ENCODE results near the gene TMEM219.

TMEM219 gene

DNA sequence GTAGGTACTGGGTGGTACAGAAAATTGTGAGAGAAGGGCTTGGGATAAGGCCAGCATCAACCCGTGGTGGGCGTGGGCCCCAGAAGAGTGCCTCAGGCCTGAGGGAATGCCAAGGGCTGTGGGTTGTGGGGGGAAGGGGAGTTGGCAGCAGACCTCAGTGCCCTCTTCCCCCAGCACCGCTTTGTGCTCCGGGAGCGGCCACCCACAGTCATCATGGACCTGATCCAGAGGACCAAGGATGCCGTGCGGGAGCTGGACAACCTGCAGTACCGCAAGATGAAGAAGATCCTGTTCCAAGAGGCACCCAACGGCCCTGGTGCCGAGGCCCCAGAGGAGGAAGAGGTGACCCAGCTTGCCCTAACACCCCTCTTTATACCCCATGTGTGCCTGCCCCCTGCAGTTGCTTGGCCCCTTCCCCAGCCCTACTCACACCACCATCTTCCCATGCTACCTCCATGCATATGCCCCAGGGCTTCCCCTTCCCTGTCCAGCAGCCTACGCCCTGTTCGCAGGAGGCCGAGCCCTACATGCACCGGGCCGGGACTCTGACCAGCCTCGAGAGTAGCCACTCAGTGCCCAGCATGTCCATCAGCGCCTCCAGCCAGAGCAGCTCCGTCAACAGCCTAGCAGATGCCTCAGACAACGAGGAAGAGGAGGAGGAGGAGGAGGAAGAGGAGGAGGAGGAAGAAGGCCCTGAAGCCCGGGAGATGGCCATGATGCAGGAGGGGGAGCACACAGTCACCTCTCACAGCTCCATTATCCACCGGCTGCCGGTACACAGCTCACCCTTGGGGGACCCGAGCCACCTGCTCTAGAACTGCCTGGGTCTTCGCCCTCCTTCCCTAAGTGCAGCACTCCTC is 20.9 kb downstream of the TMEM219 start:
- no peak for DNase-seq (ENCODE audit: low spot score)

DNA sequence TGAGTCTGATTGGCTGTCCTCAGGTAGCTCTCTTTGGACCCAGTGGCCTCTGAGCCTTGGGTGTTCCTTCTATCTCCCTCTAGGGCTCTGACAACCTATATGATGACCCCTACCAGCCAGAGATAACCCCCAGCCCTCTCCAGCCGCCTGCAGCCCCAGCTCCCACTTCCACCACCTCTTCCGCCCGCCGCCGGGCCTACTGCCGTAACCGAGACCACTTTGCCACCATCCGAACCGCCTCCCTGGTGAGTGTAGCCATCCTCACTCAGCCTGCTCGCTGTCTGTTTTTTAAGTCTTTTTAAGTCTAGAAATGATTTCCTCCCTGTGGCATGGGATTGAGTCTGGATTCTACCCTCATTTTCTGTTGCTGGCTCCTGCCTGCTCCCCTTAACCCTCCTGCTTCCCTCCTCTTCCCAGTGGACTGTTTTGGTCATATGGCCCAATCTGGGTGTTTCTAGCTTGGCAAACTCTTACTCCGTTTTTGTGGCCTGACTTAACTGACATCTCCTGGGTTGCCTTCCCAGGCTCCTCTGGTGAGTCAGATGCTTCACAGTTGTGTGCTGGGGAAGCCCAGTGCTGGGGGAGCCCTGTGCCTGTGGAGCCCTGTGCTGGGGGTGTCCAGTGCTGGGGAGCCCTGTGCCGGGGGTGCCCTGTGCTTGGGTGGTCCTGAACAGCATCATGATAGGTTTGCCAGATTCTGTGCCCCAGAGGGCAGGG is 21.7 kb downstream of the TMEM219 start:
- peak; percentile 44 for DNase-seq (ENCODE audit: low spot score)

DNA sequence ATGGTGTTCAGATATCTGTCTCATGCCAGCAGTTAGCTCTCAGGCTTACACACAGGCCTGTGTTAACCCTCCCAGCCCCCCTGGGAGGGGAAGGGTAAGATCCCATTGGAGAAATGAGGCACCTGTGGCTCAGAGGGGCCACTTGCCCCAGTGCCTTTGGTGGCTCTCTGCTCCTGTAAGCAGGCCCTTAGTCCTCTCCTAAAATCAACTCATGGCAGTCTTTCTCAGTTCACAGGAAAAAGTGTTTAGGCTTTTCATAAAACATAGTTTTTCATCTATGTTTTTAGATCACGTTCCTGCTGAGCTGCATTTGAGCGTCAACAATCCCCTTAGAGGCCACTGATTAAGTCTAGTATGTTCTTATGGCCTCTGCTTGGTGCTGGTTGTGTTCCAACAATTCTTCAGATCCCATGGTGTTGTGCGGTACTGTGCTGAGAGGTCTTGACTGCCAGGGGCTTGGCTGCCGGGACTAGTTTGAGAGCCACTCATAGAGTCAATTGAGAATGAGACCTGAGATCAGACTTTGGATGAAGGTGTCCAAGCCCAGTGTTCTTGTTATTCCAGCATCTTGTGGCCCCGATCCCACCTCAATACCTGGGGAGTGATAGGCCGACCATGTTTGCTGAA is 22.4 kb downstream of the TMEM219 start:
- DNase-seq (ENCODE audit: low spot score) = no peak

DNA sequence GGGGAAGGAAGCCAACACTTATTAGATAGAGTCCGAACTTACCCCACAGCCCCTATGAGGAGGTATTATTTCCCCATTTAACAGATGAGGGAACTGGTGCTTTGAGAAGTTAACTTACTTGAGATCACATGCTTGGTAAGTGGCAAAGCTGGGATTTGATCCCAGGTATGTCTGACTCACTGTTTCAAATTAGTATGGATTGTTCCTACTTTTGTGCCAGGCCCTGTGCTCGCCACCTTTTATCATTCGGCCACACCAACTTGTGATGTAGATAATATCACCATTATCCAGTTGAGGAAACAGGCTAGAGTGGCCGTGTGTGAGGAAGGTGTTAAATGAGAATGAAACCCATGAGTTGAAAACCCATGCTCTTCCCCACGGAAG is 22.9 kb downstream of the TMEM219 start:
- no peak for DNase-seq (ENCODE audit: low spot score)

DNA sequence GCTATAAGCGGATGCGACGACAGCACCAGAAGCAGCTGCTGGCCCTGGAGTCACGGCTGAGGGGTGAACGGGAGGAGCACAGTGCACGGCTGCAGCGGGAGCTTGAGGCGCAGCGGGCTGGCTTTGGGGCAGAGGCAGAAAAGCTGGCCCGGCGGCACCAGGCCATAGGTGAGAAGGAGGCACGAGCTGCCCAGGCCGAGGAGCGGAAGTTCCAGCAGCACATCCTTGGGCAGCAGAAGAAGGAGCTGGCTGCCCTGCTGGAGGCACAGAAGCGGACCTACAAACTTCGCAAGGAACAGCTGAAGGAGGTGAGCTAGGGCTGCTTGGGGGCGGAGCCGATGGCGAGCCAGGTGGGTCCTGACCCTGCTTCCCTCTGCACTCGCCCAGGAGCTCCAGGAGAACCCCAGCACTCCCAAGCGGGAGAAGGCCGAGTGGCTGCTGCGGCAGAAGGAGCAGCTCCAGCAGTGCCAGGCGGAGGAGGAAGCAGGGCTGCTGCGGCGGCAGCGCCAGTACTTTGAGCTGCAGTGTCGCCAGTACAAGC is 23.5 kb downstream of the TMEM219 start:
- DNase-seq (ENCODE audit: low spot score) = no peak

DNA sequence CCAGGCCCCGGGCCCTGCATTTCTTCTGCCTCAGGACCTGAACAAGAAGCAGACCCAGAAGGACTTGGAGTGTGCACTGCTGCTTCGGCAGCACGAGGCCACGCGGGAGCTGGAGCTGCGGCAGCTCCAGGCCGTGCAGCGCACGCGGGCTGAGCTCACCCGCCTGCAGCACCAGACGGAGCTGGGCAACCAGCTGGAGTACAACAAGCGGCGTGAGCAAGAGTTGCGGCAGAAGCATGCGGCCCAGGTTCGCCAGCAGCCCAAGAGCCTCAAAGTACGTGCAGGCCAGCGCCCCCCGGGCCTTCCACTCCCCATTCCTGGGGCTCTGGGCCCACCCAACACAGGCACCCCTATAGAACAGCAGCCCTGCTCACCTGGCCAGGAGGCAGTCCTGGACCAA is 24.4 kb downstream of the TMEM219 start:
- no peak for DNase-seq (ENCODE audit: low spot score)

DNA sequence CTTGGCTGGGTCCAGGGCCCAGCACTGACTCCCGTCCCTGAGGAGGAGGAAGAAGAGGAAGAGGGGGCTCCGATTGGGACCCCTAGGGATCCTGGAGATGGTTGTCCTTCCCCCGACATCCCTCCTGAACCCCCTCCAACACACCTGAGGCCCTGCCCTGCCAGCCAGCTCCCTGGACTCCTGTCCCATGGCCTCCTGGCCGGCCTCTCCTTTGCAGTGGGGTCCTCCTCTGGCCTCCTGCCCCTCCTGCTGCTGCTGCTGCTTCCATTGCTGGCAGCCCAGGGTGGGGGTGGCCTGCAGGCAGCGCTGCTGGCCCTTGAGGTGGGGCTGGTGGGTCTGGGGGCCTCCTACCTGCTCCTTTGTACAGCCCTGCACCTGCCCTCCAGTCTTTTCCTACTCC is 25.1 kb downstream of the TMEM219 start:
- DNase-seq (ENCODE audit: low spot score) = no peak

DNA sequence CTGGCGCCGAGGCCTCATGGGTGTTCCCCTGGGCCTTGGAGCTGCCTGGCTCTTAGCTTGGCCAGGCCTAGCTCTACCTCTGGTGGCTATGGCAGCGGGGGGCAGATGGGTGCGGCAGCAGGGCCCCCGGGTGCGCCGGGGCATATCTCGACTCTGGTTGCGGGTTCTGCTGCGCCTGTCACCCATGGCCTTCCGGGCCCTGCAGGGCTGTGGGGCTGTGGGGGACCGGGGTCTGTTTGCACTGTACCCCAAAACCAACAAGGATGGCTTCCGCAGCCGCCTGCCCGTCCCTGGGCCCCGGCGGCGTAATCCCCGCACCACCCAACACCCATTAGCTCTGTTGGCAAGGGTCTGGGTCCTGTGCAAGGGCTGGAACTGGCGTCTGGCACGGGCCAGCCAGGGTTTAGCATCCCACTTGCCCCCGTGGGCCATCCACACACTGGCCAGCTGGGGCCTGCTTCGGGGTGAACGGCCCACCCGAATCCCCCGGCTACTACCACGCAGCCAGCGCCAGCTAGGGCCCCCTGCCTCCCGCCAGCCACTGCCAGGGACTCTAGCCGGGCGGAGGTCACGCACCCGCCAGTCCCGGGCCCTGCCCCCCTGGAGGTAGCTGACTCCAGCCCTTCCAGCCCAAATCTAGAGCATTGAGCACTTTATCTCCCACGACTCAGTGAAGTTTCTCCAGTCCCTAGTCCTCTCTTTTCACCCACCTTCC is 25.6 kb downstream of the TMEM219 start:
- DNase-seq (ENCODE audit: low spot score) = no peak

DNA sequence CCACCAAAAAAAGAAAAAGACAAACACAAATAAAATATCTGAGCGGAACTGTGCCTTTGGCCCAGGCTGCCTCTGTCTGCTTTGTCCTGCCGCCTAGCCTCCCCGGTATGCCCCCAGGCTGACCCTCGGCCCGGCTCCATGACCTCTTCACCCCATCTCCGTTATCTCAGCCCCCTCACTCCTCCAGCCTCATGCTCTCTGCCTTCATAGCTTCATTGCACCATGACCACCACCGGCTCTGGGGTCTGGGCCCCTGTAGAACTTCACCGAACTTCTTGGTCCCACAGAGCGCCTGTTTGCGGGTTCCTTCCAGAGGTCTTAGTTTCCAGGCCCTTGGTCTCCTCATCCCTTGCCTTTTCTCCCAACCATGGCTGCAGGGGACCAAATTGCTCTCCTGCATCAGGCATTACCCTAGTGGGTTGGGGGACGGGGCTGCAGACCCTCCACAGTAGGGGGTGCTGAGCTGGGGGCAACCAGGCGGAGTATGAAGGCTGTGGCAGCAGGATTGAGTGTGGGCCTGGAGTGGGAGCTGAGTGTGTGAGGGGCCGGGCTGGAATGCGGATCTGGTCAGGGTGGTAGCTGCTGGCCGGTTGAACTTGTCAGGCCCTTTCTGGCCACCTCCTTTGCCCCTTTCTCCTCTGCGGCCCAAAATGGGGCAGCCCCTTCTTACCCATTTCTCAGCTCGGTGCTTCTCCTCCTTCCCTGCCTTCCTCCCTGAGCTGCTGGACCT is 26.6 kb downstream of the TMEM219 start:
- DNase-seq (ENCODE audit: low spot score) = no peak

DNA sequence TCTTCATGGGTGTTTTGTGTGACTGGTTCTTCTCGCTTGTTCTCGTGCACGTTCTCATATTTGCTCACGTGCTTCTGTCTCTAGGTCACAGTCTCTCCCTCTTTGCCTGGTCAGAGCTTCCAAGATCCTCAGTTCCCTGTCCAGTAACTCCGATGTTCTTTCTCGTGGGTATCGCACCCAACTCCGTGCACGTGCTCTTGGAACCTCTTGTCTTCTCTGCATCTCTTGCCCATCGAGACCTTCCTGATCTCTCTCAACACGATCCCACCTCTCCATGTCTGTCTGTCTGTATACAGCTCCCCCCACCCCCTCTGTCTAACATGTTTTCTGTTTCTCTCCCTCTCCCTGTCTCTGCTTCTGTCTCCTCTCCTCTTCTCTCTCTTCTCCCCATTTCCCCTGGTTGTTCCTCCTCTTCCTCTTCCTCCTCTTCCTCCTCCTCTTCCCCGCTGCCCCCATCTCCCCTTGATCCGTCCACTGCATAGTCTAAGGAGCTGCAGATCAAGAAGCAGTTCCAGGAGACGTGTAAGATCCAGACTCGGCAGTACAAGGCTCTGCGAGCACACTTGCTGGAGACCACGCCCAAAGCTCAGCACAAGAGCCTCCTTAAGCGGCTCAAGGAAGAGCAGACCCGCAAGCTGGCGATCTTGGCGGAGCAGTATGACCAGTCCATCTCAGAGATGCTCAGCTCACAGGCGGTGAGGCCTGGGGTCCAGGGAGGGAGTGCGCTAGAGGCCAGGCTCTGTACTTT is 27.4 kb downstream of the TMEM219 start:
- no peak for DNase-seq (ENCODE audit: low spot score)

DNA sequence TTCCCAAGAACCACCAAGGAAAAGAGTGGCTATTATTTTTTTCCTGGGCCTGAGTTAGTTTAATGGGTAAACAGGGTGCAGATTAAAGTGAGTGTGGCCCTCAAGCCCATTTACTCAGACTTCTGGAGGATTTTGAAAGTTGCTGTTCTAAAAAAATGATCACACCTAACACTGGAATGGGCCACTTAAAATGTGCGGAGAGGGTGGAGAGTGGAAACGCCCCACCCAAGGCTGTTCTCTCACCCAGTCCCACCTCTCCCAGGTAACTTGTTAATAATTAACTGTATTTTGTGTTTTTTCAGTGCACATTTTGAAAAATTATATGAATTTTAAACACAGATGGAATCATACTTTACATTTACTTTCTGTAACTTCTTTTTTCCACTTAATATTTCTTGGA is 28.2 kb downstream of the TMEM219 start:
- no peak for DNase-seq (ENCODE audit: low spot score)

DNA sequence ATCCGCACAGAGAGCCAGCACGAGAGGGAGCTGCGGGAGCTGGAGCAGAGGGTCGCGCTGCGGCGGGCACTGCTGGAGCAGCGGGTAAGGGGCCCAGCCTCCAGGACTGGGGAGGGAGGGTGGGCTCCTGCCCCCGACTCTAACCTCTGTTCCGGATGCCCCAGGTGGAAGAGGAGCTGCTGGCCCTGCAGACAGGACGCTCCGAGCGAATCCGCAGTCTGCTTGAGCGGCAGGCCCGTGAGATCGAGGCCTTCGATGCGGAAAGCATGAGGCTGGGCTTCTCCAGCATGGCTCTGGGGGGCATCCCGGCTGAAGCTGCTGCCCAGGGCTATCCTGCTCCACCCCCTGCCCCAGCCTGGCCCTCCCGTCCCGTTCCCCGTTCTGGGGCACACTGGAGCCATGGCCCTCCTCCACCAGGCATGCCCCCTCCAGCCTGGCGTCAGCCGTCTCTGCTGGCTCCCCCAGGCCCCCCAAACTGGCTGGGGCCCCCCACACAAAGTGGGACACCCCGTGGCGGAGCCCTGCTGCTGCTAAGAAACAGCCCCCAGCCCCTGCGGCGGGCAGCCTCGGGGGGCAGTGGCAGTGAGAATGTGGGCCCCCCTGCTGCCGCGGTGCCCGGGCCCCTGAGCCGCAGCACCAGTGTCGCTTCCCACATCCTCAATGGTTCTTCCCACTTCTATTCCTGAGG is 29.1 kb downstream of the TMEM219 start:
- no peak for DNase-seq (ENCODE audit: low spot score)

DNA sequence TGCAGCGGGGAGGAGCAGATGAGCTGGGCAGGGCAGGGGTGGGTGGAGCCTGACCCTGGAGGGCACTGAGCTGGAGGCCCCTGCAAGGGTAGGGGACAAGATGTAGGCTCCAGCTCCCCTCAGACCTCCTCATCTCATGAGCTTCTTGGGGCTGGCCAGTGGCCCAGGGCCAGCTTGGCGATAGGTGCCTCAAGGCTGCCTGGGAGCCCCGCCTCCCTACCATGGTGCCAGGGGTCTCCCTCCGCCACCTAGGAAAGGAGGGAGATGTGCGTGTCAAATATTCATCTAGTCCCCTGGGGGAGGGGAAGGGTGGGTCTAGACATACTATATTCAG is 29.7 kb downstream of the TMEM219 start:
- no peak for DNase-seq (ENCODE audit: low spot score)

DNA sequence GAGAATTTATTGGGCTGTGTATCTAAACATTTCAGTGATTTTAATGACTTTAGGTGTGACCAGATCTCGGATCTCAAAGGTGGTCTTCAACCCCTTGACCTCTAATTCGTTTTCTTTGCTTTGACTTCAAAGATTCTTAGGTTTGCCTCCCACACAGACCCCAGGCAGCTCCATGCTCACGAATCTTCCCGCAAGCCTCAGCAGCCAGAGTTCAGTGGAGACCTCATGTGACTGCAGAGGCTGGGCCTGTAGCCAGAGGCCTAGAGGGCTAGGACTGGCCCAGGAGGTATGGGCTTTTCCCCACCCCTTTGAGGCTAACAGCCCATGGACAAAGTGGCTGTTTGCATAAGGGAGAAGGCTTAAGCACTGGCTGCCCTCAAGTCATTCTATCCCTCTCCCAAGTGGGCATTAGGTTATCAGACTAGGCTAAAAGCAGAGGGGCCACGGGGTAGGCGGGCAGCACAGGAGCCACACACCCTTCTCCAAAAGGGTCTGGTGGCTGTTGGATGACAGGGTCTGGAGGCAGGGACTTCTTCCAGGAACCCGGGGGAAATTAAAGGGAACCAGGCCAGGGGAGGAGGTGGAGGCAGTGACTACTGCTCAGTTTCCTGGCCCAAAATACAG is 30.6 kb downstream of the TMEM219 start:
- no peak for DNase-seq (ENCODE audit: low spot score)

DNA sequence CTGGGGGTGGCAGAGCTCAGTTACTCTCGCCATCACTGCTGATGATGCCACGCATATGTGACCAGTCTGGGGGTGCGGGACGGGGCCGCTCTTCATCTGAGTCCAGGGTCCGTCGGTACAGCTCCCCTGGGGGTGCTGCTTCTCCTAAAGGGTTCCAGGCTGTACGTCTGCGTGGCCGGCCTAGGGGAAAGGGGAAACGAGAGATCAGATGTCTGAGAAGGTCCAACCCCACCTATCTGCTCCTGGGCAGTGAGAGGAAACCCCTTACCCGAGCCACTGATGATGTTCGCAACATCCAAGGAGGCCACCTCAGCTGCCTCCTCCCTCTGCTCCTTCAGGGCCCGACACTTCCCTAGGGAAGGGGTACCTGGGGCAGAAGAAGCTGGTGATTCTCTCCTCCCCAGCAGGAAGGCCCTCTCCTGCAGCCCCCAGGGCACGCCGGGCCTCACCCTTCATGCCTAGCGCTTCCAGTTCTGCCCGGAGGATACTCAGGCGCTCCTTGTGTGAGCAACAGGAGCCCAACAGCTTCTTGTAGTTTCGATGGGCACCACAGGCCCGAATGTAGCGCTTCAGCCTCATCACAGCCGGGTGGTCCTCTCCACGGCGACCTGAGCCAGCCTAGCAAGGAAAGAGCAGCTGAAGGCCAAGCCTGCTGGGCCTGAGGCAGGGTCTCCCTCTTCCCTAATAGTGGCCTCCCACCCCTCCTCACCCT is 31.5 kb downstream of the TMEM219 start:
- no peak for DNase-seq (ENCODE audit: low spot score)

DNA sequence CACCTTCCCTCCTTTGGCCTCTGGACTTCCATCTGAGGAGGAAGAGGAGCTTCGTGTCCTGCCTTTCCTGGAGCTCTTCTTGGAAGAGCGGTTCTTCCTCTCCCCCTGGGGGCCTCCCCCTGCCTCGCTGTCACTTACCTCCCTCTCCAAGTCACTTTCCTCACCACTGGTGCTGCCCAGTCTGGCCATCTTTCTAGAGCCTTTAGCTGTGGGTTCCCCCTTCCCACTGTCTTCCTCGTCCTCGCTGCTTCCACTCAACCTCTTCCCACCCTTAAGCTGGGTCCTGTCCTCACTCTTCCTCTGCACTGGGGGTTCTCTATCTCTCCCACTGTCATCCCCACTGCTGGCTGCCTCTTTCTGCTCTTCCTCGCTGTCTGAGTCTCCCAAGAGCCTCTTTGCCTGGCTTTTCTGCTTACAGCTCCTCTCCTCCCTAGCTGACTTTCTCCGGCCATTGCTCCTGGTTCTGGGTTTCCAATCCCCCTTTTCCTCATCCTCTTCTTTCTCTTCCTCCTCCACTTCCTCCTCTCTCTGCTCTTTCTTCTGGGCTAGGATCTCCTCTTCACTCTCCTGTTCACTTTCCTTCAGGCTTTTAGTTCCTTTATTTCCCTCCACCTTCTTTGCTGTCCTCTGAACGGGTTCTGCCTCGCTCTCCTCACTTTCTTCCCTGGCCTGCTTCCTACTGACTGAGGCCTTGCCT is 32.2 kb downstream of the TMEM219 start:
- no peak for DNase-seq (ENCODE audit: low spot score)

DNA sequence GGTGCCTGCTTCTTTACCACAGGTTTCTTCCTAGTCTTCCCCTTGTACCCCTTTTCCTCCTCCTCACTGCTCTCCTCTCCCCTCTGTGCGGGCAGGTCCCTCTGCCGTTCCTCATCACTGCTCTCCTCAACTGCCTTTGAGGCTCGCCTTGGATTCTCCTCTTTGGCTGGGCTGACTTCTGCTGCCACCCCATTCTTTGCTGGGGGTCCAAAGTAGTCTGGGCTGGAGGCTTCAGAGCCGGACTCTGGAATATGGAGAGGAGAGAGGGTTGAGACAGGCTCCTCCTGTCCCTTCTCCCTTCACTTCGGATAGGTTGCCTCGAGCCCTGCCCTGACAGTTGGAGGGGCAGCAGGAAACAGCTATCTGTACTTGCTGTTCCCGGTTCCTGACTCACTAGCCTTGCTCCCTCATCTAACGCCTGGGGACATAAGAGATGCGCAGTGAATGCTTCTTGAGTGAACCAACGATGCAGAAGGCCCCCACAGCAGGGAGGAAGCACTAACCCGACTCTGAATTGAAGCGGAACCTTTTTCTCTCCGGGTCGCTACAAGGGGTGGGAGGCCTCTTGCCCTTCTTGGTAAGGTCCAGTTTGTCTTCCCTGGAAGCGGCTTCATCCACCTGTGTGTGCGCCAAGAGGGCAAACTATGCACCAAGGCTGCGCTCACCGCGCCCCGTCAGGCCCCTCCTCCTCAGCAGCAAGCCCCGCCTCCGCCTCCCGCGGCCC is 32.9 kb downstream of the TMEM219 start:
- DNase-seq (ENCODE audit: low spot score) = peak; percentile 63

Data from GM03348 (cell line).